Cardiac fibroblast (primary cell): ENCODE data around the gene LAMA2.
A peak's percentile ranks its signal among the peaks of the same experiment; 100 is the strongest.

Source experiments
- DNase-seq, 2 donors: peaks; one replicate each; pipeline versions ENCODE4 v3.0.0 to v3.0.0-alpha.2; 2010; ENCODE audit warnings: low read depth in 2 of 2
- H3K4me3 ChIP-seq, 2 donors: replicated peaks in 1 of 2; 1 replicate in 1 of 2; 2 replicates in 1 of 2; pipeline ENCODE4 v1.5.1; 2011; ENCODE audit warnings: low read depth in 2 of 2, low read length in 2 of 2, mild to moderate bottlenecking in 2 of 2, moderate library complexity in 1 of 2
- CTCF ChIP-seq: IDR thresholded peaks from one replicate; pipeline ENCODE4 v1.5.1; 2011; ENCODE audit warnings: low read depth, mild to moderate bottlenecking, low read length, inconsistent platforms

Gene LAMA2

GRCh38 chr6:129110690-129111343, 227.9 kb downstream of the LAMA2 start:
- H3K4me3 ChIP-seq, result no peak overlapping the region
- DNase-seq, result peak; percentile 29 to 54
- TF ChIP-seq CTCF, result no peak

GRCh38 chr6:129111346-129111745, 228.4 kb downstream of the LAMA2 start:
- TF ChIP-seq CTCF, result no peak
- DNase-seq, result no peak
- no peak overlapping the region for H3K4me3 ChIP-seq

GRCh38 chr6:129111853-129112252, 228.9 kb downstream of the LAMA2 start:
- H3K4me3 ChIP-seq, result no peak overlapping the region
- no peak for DNase-seq
- no peak for TF ChIP-seq CTCF

- H3K4me3 ChIP-seq, result no peak overlapping the region
- TF ChIP-seq CTCF, result no peak
- peak; percentile 36 to 40 for DNase-seq
These were observed 229.7 kb downstream of the LAMA2 start for GRCh38 chr6:129112591-129112990.

GRCh38 chr6:129113637-129114036, 230.7 kb downstream of the LAMA2 start:
- DNase-seq, result no peak
- no peak overlapping the region for H3K4me3 ChIP-seq
- no peak for TF ChIP-seq CTCF

- peak; percentile 46 to 66 for DNase-seq
- TF ChIP-seq CTCF, result no peak
- H3K4me3 ChIP-seq, result no peak overlapping the region
These were observed 231.9 kb downstream of the LAMA2 start for GRCh38 chr6:129114636-129115391.
